GM18907 (cell line): ENCODE measurements around the gene C3orf52.

Source experiments
- ATAC-seq: cut with Tn5 transposase; IDR thresholded peaks from one replicate; pipeline ENCODE4 v1.9.1; 2021; ENCODE audit warnings: mild to moderate bottlenecking, moderate library complexity; ENCODE audit not compliant: unreplicated experiment

The C3orf52 gene

GRCh38 chr3:112085735-112086075 lies 484 bp upstream of the C3orf52 start:
- no peak for ATAC-seq

- no peak for ATAC-seq
Observed at GRCh38 chr3:112086875-112087524, 811 bp downstream of the C3orf52 start.

GRCh38 chr3:112087746-112088145 lies 1.6 kb downstream of the C3orf52 start:
- no peak for ATAC-seq

DNA sequence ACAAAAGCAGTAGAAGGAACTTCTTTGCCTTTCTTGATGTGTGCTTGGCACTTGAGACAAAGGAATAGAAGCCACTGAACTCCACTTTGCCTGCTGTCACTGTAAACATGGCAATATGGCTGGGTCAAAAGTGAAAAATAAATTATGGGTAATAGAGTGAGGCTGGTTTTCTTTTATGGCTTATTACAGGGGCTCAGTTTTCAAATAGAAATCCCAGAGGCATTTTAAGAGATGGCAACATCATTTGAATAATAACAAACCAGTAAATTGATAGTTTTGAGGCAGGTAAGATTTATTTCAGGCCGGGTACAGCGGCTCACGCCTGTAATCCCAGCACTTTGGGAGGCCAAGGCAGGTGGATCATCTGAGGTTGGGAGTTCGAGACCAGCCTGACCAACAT lies 2.8 kb downstream of the C3orf52 start:
- ATAC-seq, result no peak

- ATAC-seq, result no peak
Observed at GRCh38 chr3:112089956-112090886, 4.0 kb downstream of the C3orf52 start.

- ATAC-seq, result no peak
Observed at GRCh38 chr3:112090887-112091586, 4.8 kb downstream of the C3orf52 start.

DNA sequence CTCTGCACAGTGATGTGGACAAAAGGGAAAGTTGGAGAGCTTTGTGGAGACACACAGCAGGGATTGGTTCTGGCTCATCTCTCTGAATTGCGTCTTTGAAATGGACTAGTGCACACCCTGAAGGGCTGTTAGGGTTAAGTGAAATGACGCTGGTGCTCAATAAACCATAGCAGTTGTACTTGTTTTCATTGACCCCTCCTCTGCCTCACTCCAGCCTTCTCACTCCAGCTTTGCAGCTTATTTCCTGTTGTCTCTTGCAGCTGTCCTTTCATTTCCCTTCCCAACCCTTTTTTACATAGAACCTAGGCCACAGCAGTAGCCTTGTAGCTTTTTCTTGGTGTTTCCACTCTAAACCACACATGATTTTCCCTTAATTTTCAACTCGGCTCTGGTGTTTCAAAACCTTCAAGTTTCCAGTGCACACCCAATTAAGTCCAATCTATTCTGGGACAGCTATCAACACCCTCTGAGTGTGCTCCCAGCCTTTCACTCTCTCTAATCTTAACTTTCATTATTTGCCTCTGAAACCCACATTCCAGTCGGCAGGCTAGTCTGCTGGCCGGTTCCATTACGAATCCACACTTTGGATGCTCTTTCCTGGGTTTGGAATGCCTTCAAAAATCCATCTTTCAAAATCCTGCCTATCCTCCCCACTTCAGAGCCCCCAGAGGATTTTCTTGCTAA lies 6.4 kb downstream of the C3orf52 start:
- peak; percentile 61 for ATAC-seq

DNA sequence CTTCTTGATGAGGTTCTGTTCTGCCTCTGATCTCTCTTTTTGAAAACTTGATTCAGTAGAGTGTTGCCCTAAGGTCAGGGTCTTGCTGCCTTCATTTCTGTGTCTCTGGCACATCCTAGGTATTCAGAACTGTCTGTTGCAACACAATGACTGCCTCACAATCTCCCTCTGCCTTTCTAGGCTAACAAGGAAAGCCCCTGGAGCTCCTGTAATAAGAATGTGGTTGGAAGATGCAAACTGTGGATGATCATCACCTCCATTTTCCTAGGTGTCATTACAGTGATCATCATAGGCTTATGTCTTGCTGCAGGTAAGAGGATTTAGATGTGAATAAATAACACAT lies 7.0 kb downstream of the C3orf52 start:
- ATAC-seq, result no peak

GRCh38 chr3:112095731-112096130 lies 9.5 kb downstream of the C3orf52 start:
- no peak for ATAC-seq

DNA sequence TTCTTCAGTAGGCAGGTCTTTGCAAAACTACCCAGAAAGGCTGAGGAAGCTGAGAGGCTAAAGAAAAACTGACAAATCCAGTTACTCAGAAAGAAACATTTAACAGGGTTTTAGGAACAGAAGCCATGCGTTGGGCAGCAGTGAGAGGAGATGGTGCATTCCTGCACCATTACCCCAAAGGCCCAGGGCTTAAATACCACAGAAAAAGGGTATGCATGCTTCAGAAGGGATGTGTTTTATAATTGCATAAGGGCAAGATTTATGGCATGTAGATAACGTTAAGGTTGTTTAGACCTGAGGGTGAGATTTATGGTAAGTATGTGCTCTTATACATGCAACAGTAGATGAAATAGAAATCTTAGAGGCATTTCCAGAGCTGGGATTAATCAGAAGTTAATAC lies 10.0 kb downstream of the C3orf52 start:
- ATAC-seq, result no peak

DNA sequence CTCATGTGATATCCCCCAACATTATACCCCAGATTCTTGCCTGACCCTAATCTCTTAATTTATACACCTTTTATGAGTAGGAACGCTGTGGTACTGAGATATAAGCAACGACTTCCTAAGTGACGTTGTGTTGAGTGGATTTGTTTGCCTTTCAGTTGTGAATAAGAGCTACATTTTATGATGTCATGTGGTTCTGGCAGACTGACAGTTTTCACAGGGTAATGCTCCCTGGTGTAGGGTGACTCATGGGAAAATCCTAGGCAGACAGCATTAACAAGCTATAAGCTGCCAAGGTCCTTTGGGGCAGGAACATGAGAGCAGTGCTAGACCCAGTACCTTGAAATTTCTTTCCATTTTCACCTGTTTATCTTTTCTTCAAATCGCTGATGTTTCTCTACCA lies 11.2 kb downstream of the C3orf52 start:
- ATAC-seq, result peak; percentile 59

- no peak for ATAC-seq
Observed at GRCh38 chr3:112101916-112102315, 15.7 kb downstream of the C3orf52 start.

- ATAC-seq, result no peak
Observed at GRCh38 chr3:112104774-112105173, 18.6 kb downstream of the C3orf52 start.

DNA sequence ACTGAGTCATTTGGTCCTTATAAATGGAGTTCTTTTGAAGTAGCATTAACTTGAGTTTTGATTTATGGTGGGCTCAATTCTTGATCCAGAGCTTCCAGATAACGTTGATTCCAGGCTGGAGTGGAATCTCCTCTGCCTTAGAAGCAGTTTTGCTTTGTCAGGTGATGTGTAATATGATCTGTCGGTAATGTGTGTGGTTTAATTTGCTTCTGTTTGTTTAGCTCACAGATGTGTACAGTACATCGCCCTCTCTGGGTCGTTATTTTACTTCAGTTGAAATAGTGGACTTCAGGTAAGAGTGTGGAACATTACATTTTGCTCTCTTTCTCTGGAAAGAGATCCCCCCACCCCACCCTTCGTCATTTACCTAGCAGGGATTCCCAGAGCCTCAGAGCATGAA lies 23.1 kb downstream of the C3orf52 start:
- ATAC-seq, result no peak

- peak; percentile 58 for ATAC-seq
Observed at GRCh38 chr3:112111785-112112402, 25.7 kb downstream of the C3orf52 start.

GRCh38 chr3:112114576-112115160 lies 28.5 kb downstream of the C3orf52 start:
- peak; percentile 34 for ATAC-seq

GRCh38 chr3:112115161-112115739 lies 29.1 kb downstream of the C3orf52 start:
- ATAC-seq, result peak; percentile 50

DNA sequence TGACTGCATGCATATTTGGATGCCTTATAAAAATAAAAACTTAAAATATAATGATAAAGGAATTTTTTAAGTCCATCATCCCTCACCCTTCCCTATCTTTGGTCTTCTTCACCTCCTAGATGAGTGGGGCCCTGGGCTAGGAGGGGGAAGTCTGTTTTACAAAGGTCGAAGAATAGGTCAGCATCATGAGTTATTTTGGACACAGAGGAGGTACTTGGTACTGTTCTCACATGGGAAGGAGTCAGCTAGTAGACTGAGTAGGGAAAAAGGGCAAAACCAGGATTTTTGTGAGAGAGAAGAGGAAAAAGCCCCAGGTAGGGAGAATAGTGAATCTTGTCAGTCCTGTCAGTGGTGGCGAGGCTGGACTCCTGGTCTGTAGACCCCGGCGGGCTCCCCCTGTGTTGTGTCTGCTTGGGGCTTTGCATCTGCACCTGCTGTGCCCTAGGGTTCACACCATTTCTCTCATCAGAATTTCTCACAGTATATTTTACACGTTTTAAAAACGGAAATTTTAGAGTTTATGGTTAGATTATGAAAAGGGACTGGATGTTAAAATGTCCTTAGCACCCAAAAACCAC lies 29.7 kb downstream of the C3orf52 start:
- no peak for ATAC-seq

DNA sequence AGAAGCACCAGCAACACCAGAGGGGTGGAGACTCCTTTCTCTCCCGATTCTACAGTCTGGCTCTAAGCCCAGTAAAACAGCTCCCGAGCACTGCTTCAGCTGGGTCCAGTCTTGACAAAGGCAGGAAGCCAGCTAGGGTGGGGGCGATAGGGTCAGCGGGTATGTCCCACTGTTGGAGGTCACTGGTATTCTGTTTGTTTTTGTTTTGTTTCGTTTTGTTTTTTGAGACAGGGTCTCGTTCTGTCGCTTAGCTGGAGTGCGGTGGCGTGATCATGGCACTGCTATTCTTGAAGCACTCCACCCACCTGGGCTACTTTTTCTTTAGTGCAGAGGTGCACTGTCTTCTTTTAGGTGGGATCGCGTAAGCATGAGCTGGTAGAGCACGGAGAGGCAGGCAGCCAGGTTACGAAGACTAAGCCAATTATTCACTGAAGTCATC lies 30.6 kb downstream of the C3orf52 start:
- ATAC-seq, result no peak

DNA sequence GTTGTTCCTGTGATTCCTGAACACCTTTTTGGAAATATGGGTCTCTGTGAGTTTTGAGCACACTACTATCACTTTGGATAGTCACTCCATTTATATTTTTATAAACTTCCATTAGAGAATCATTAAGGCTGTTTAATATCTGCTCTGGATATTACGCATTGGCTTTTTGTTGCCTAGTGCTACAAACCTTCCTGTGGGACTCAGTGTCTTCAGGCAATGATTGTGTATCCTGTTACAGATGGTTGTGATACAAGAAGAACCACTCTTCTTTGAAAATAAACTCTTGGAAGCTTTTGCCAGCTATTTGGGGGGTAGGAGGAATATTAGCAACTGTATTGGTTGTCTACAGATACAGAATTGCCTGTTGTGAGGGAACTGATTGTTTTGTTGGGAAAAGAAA lies 31.2 kb downstream of the C3orf52 start:
- ATAC-seq, result no peak
